ENCODE measurements around the gene EMC7.

GRCh38 chr15:34124651-34125050 is 23.0 kb upstream of the EMC7 start:
- TF ChIP-seq CTCF (IDR thresholded peaks at IDR 0.05) (no peak), POLR2AphosphoS5 (IDR thresholded peaks at IDR 0.05) (no peak)
